Peyer's patch (tissue), 4 donors: Measurements from ENCODE around the gene LMX1B.

Experiments used
- CTCF ChIP-seq, 6 experiments: fragments of 450-650 bp in 4 of 6; fragments of 200-600 bp in 2 of 6; sonication (generic) in 1 of 6; IDR thresholded peaks; one replicate each; pipeline ENCODE4 v1.5.1; 2017 to 2019; ENCODE audit warnings: antibody characterized with exemption in 6 of 6, mild to moderate bottlenecking in 3 of 6, moderate library complexity in 1 of 6
- POLR2A ChIP-seq, 2 donors: fragments of 450-650 bp; IDR thresholded peaks; one replicate each; pipeline ENCODE4 v1.5.1; 2017; ENCODE audit warnings: antibody characterized with exemption in 2 of 2, mild to moderate bottlenecking in 2 of 2, moderate library complexity in 2 of 2

GRCh38 chr9:126582427-126582826 is 31.3 kb upstream of the LMX1B start:
- TF ChIP-seq CTCF (IDR thresholded peaks at IDR 0.05) (no peak), POLR2A (IDR thresholded peaks at IDR 0.05) (no peak)
